Activated CD4-positive, alpha-beta T cell treated with anti-CD3 and anti-CD28 coated beads, Interleukin-2, amount 10 ng/mL, durations not matched to agents 7 days and 5 days (primary cell): Measurements from ENCODE around the gene EPHA1. TPM values are rescaled to one million over a fixed set of nuclear protein-coding genes. Genes with fewer than 3 reads are reported as not detected.
A peak's percentile ranks its signal among the peaks of the same experiment; 100 is the strongest.

Experiments used
- CTCF ChIA-PET: fragments of 350-600 bp; sonication (Branson Sonifier 250); formaldehyde crosslinking; loops from one replicate; lab custom pipeline; 2021; ENCODE audit warnings: antibody characterized with exemption; lab: Charles Lee
- POLR2A ChIA-PET: fragments of 350-600 bp; sonication (Branson Sonifier 250); formaldehyde crosslinking; loops from one replicate; lab custom pipeline; 2021; ENCODE audit warnings: antibody characterized with exemption; lab: Charles Lee
- DNase-seq: peaks from one replicate; pipeline ENCODE4 v3.0.0-alpha.2; 2020
- H3K27ac Mint-ChIP-seq: one replicate; pipeline ENCODE4 v1.8.0; 2021; ENCODE audit warnings: mild to moderate bottlenecking, moderate library complexity, mixed read lengths
- H3K27me3 Mint-ChIP-seq: one replicate; pipeline ENCODE4 v1.8.0; 2021; ENCODE audit warnings: mixed read lengths
- H3K36me3 Mint-ChIP-seq: one replicate; pipeline ENCODE4 v1.8.0; 2021; ENCODE audit warnings: low read depth, mixed read lengths
- H3K4me1 Mint-ChIP-seq: one replicate; pipeline ENCODE4 v1.8.0; 2021; ENCODE audit warnings: mixed read lengths
- H3K4me3 Mint-ChIP-seq: one replicate; pipeline ENCODE4 v1.8.0; 2021; ENCODE audit warnings: mild to moderate bottlenecking, moderate library complexity, mixed read lengths
- H3K9me3 Mint-ChIP-seq: one replicate; pipeline ENCODE4 v1.8.0; 2021; ENCODE audit warnings: mixed read lengths
- total RNA-seq, 2 experiments: library from RNA; stranded (reverse); gene quantifications; one replicate each; pipeline ENCODE4 v1.2.3, GENCODE V29; 2021

EPHA1 gene
- total RNA-seq, 2 experiments from 2014 or later, result 10.0 to 11.4 TPM

- peak overlapping the region; percentile 43 for H3K27ac Mint-ChIP-seq
- peaks cover 28% of the 10 kb centered on the region for H3K4me1 Mint-ChIP-seq
- POLR2A ChIA-PET, result no interaction called here
- DNase-seq, result no peak
- H3K9me3 Mint-ChIP-seq, result no peaks in the 10 kb centered on the region
- H3K4me3 Mint-ChIP-seq, result no peak overlapping the region
- CTCF ChIA-PET, result interaction anchor here (0.8 to 3.6 kb wide), 5 partner anchors 9 to 150 kb away, joined by 3 to 18 read pairs (median 3); partner anchors contain the start of genes EPHA1 and ZYX
- no peaks in the 10 kb centered on the region for H3K27me3 Mint-ChIP-seq
- H3K36me3 Mint-ChIP-seq, result peaks cover 31% of the 10 kb centered on the region
These were observed 18.4 kb downstream of the EPHA1 start for GRCh38 chr7:143390104-143390772.

- CTCF ChIA-PET, result interaction anchor here (0.6 to 3.6 kb wide), 5 partner anchors 9 to 149 kb away, joined by 3 to 18 read pairs (median 3); partner anchors contain the start of genes EPHA1 and ZYX
- no peaks in the 10 kb centered on the region for H3K9me3 Mint-ChIP-seq
- POLR2A ChIA-PET, result no interaction called here
- no peak overlapping the region for H3K4me3 Mint-ChIP-seq
- H3K27me3 Mint-ChIP-seq, result no peaks in the 10 kb centered on the region
- peak overlapping the region; percentile 43 for H3K27ac Mint-ChIP-seq
- DNase-seq, result no peak
- peaks cover 31% of the 10 kb centered on the region for H3K36me3 Mint-ChIP-seq
- H3K4me1 Mint-ChIP-seq, result peaks cover 22% of the 10 kb centered on the region
These were observed 19.1 kb downstream of the EPHA1 start for GRCh38 chr7:143389316-143390103.

GRCh38 chr7:143388491-143389101 lies 20.1 kb downstream of the EPHA1 start:
- peaks cover 18% of the 10 kb centered on the region for H3K4me1 Mint-ChIP-seq
- CTCF ChIA-PET, result interaction anchor here (0.7 to 3.6 kb wide), 5 partner anchors 8 to 171 kb away, joined by 3 to 18 read pairs (median 3); partner anchors contain the start of genes EPHA1 and ZYX
- no peaks in the 10 kb centered on the region for H3K9me3 Mint-ChIP-seq
- H3K4me3 Mint-ChIP-seq, result no peak overlapping the region
- no peaks in the 10 kb centered on the region for H3K27me3 Mint-ChIP-seq
- POLR2A ChIA-PET, result no interaction called here
- no peak for DNase-seq
- H3K36me3 Mint-ChIP-seq, result peaks cover 31% of the 10 kb centered on the region
- no peak overlapping the region for H3K27ac Mint-ChIP-seq

GRCh38 chr7:143388051-143388450 lies 20.6 kb downstream of the EPHA1 start:
- Mint-ChIP-seq H3K4me1 (peaks cover 17% of the 10 kb centered on the region), H3K9me3 (no peaks in the 10 kb centered on the region), H3K4me3 (no peak overlapping the region), H3K36me3 (peaks cover 33% of the 10 kb centered on the region), H3K27ac (no peak overlapping the region), H3K27me3 (no peaks in the 10 kb centered on the region)
- ChIA-PET POLR2A (no interaction called here), CTCF (interaction anchor here (0.7 to 3.6 kb wide), 4 partner anchors 8 to 171 kb away, joined by 3 to 18 read pairs (median 9); partner anchors contain the start of genes EPHA1 and ZYX)
- DNase-seq, result no peak

GRCh38 chr7:143387156-143387975 lies 21.3 kb downstream of the EPHA1 start:
- Mint-ChIP-seq H3K27me3 (no peaks in the 10 kb centered on the region), H3K4me3 (no peak overlapping the region), H3K9me3 (no peaks in the 10 kb centered on the region), H3K27ac (no peak overlapping the region), H3K36me3 (peaks cover 37% of the 10 kb centered on the region), H3K4me1 (peaks cover 17% of the 10 kb centered on the region)
- DNase-seq, result no peak
- ChIA-PET CTCF (interaction anchor here (0.7 to 1.3 kb wide), 2 partner anchors 14 to 170 kb away, joined by 3 read pairs; no protein-coding TSS in a partner anchor), POLR2A (no interaction called here)

GRCh38 chr7:143385891-143386781 lies 22.5 kb downstream of the EPHA1 start:
- Mint-ChIP-seq H3K27ac (no peak overlapping the region), H3K4me3 (no peak overlapping the region), H3K27me3 (no peaks in the 10 kb centered on the region), H3K4me1 (peaks cover 17% of the 10 kb centered on the region), H3K36me3 (peaks cover 32% of the 10 kb centered on the region), H3K9me3 (no peaks in the 10 kb centered on the region)
- peak; percentile 70 for DNase-seq
- ChIA-PET CTCF (interaction anchor here (0.8 to 1.7 kb wide), 3 partner anchors 10 to 19 kb away, joined by 3 to 6 read pairs (median 5); no protein-coding TSS in a partner anchor), POLR2A (interaction anchor here (0.7 kb wide), 1 partner anchor 22 kb away, joined by 3 read pairs; no protein-coding TSS in a partner anchor)

GRCh38 chr7:143384661-143385631 lies 23.7 kb downstream of the EPHA1 start:
- Mint-ChIP-seq H3K36me3 (peaks cover 23% of the 10 kb centered on the region), H3K27me3 (no peaks in the 10 kb centered on the region), H3K4me1 (peaks cover 16% of the 10 kb centered on the region), H3K4me3 (no peak overlapping the region), H3K9me3 (no peaks in the 10 kb centered on the region), H3K27ac (no peak overlapping the region)
- ChIA-PET CTCF (interaction anchor here (1.1 to 1.8 kb wide), 12 partner anchors 10 to 169 kb away, joined by 3 to 8 read pairs (median 4); no protein-coding TSS in a partner anchor), POLR2A (no interaction called here)
- no peak for DNase-seq

- ChIA-PET POLR2A (no interaction called here), CTCF (interaction anchor here (0.6 to 1.8 kb wide), 12 partner anchors 9 to 169 kb away, joined by 3 to 8 read pairs (median 3); no protein-coding TSS in a partner anchor)
- no peaks in the 10 kb centered on the region for H3K27me3 Mint-ChIP-seq
- H3K9me3 Mint-ChIP-seq, result no peaks in the 10 kb centered on the region
- H3K27ac Mint-ChIP-seq, result no peak overlapping the region
- H3K4me3 Mint-ChIP-seq, result no peak overlapping the region
- H3K4me1 Mint-ChIP-seq, result peaks cover 16% of the 10 kb centered on the region
- no peak for DNase-seq
- H3K36me3 Mint-ChIP-seq, result peaks cover 15% of the 10 kb centered on the region
These were observed 24.5 kb downstream of the EPHA1 start for GRCh38 chr7:143384148-143384547.

- Mint-ChIP-seq H3K36me3 (peaks cover 13% of the 10 kb centered on the region), H3K4me3 (no peak overlapping the region), H3K9me3 (no peaks in the 10 kb centered on the region), H3K27me3 (no peaks in the 10 kb centered on the region), H3K27ac (no peak overlapping the region), H3K4me1 (peaks cover 19% of the 10 kb centered on the region)
- ChIA-PET POLR2A (no interaction called here), CTCF (interaction anchor here (0.6 to 1.8 kb wide), 10 partner anchors 9 to 143 kb away, joined by 3 to 8 read pairs (median 4); no protein-coding TSS in a partner anchor)
- no peak for DNase-seq
These were observed 25.1 kb downstream of the EPHA1 start for GRCh38 chr7:143383642-143383957.
